Measurements from ENCODE around the gene MSL1. TPM values are rescaled to one million over a fixed set of nuclear protein-coding genes. Genes with fewer than 3 reads are reported as not detected.

MSL1 gene
- total RNA-seq, 1 experiment from 2014 or later: 59.8 TPM

DNA sequence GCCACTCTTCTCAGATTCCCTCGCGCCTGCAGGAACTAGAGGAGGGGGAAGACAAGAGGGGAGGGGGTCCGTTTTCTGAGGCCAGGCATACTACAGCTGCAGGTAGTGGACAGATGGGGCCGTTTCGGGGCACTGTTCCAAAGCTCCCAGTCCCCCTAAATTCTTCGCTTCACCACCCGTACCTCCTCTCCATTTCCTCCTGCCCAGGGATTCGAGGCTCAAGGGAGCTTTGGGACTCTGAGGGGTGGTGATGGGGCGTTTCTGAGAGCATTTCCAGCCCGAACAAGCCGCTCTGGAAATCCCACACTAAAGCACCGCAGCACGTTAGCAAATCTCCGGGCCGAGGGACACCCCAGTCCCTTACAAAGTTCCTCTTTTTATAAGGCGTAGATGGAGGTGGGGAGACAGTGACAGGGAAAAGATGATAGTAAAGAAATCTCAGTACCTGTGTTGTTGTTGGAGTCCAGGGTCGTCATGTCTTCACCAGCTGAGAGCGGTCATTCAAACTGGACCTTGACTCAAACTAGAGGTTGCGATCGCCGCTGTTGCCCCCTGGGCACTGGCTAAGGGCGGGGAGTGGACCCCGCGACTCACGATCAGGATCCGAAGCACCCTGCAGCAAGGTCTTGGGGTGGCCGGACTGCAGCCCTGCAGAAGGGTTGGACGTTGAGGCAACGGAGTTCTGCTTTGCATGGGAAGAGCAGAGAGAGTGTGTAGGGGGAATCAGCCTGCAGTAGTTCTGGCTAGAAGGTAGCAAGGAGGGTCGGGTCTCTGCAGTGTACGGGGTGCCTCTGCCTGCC lies 22.0 kb upstream of the MSL1 start:
- ChIA-PET POLR2A (interaction anchor here (0.6 to 7.5 kb wide), 41 partner anchors 7 to 1419 kb away, joined by 3 to 340 read pairs (median 7); partner anchors contain the start of genes CASC3, CDK12, CSF3 and KRT15), CTCF (interaction anchor here (0.6 to 8.0 kb wide), 12 partner anchors 12 to 1594 kb away, joined by 3 to 86 read pairs (median 4); partner anchors contain the start of gene THRA)
- TF ChIP-seq, protein P1, sequence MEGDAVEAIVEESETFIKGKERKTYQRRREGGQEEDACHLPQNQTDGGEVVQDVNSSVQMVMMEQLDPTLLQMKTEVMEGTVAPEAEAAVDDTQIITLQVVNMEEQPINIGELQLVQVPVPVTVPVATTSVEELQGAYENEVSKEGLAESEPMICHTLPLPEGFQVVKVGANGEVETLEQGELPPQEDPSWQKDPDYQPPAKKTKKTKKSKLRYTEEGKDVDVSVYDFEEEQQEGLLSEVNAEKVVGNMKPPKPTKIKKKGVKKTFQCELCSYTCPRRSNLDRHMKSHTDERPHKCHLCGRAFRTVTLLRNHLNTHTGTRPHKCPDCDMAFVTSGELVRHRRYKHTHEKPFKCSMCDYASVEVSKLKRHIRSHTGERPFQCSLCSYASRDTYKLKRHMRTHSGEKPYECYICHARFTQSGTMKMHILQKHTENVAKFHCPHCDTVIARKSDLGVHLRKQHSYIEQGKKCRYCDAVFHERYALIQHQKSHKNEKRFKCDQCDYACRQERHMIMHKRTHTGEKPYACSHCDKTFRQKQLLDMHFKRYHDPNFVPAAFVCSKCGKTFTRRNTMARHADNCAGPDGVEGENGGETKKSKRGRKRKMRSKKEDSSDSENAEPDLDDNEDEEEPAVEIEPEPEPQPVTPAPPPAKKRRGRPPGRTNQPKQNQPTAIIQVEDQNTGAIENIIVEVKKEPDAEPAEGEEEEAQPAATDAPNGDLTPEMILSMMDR (IDR thresholded peaks at IDR 0.05; ENCODE audit: unreplicated experiment): no peak
- Mint-ChIP-seq H3K27me3 (ENCODE audit: insufficient read depth, unreplicated experiment) (no peaks in the 10 kb centered on the region), H3K27ac (ENCODE audit: low read depth, unreplicated experiment) (peak overlapping the region; percentile 94), H3K9me3 (ENCODE audit: unreplicated experiment) (no peaks in the 10 kb centered on the region), H3K4me1 (ENCODE audit: insufficient read depth, unreplicated experiment) (peaks cover 38% of the 10 kb centered on the region), H3K36me3 (ENCODE audit: insufficient read depth, unreplicated experiment) (peaks cover 37% of the 10 kb centered on the region), H3K4me3 (ENCODE audit: unreplicated experiment) (peak overlapping the region; percentile 95)
- intact Hi-C loops (cut with micrococcal nuclease): no loop called here
- DNase-seq (ENCODE audit: unreplicated experiment): no peak
- BruUV-seq (replicated peaks): TSS peak; percentile 85

DNA sequence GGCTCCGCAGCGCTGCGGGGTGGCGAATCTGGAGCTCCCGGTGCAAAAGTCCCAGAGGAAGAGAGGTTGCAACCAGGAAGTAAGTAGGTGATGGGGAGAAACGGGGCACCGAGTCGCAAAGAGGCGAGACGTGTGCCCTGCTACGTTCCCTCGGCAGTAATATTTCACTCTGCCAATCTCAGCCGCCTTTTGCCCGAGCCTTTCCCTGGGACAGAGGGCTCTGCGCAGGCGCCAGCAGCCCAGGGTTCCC lies 21.4 kb upstream of the MSL1 start, which contains the start of gene NR1D1:
TSS of gene NR1D1 (minus strand) at position 171 of the 250 bp plus-strand sequence. CDS start 495 bp downstream, outside the sequence.
- intact Hi-C loops (cut with micrococcal nuclease): no loop called here
- DNase-seq (ENCODE audit: unreplicated experiment): no peak
- Mint-ChIP-seq H3K9me3 (ENCODE audit: unreplicated experiment) (no peaks in the 10 kb centered on the region), H3K36me3 (ENCODE audit: insufficient read depth, unreplicated experiment) (peaks cover 31% of the 10 kb centered on the region), H3K27me3 (ENCODE audit: insufficient read depth, unreplicated experiment) (no peaks in the 10 kb centered on the region), H3K4me1 (ENCODE audit: insufficient read depth, unreplicated experiment) (peaks cover 39% of the 10 kb centered on the region), H3K4me3 (ENCODE audit: unreplicated experiment) (peak within 1 kb of the TSS; percentile 95), H3K27ac (ENCODE audit: low read depth, unreplicated experiment) (peak within 1 kb of the TSS; percentile 94)
- TF ChIP-seq, protein P1 (IDR thresholded peaks at IDR 0.05; ENCODE audit: unreplicated experiment): no peak
- ChIA-PET POLR2A (interaction anchor here (0.6 to 7.5 kb wide), 34 partner anchors 13 to 1714 kb away, joined by 3 to 340 read pairs (median 6); partner anchors contain the start of genes CASC3, CDK12, CSF3 and MED24), CTCF (interaction anchor here (0.6 to 8.0 kb wide), 13 partner anchors 11 to 1593 kb away, joined by 3 to 86 read pairs (median 4); partner anchors contain the start of gene THRA)
- BruUV-seq (replicated peaks): no TSS peak

DNA sequence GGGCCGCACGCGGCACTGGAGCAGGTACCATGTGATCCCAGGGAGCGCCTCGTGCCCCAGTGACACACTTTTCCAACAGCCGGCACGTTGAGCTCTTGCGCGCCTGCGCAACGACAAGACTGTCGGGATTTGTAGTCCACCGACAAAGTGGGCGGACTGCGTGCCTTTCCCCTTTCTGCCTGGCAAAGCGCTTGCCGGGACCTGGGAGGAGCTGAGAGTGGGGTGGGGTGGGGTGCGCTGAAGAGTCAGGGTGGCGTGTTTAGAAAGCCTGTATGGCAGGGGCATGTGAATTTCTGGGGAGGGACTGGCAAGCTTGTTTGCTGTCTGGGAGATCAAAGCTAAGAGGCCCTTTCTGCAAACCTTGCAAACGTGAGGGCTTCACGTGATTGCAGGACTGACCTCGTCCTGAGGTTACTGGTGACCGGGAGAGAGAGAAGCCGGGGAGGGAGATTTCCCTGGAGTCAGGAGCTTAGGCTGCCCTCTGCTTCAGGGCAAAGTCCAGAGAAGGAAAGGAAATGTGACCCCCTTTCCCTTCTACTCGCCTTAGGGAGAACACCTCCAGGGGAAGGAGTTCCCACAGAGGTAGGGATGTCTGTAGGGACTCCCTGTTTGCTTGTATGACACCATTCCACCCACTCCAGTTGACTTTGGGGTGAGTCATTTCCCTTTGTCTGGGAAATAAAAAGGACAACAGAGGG lies 21.0 kb upstream of the MSL1 start:
- Mint-ChIP-seq H3K4me3 (ENCODE audit: unreplicated experiment) (peak overlapping the region; percentile 95), H3K36me3 (ENCODE audit: insufficient read depth, unreplicated experiment) (peaks cover 27% of the 10 kb centered on the region), H3K27ac (ENCODE audit: low read depth, unreplicated experiment) (peak overlapping the region; percentile 94), H3K9me3 (ENCODE audit: unreplicated experiment) (no peaks in the 10 kb centered on the region), H3K27me3 (ENCODE audit: insufficient read depth, unreplicated experiment) (no peaks in the 10 kb centered on the region), H3K4me1 (ENCODE audit: insufficient read depth, unreplicated experiment) (peaks cover 41% of the 10 kb centered on the region)
- BruUV-seq (replicated peaks): TSS peak; percentile 28
- DNase-seq (ENCODE audit: unreplicated experiment): peak; percentile 98
- ChIA-PET POLR2A (interaction anchor here (0.6 to 7.5 kb wide), 34 partner anchors 12 to 1714 kb away, joined by 3 to 340 read pairs (median 6); partner anchors contain the start of genes CASC3, CDK12, CSF3 and MED24), CTCF (interaction anchor here (0.6 to 8.0 kb wide), 14 partner anchors 11 to 299 kb away, joined by 3 to 86 read pairs (median 4); partner anchors contain the start of gene THRA)
- intact Hi-C loops (cut with micrococcal nuclease): no loop called here
- TF ChIP-seq, protein P1 (IDR thresholded peaks at IDR 0.05; ENCODE audit: unreplicated experiment): no peak

Data from MCF 10A (cell line).